Activated T-cell treated with anti-CD3 and anti-CD28 coated beads for 24 hours (primary cell): ENCODE measurements around the gene LYPD6.

Source experiments
- DNase-seq: peaks from one replicate; pipeline ENCODE4 v3.0.0-alpha.2; 2020; ENCODE audit warnings: low read depth

Gene LYPD6

GRCh38 chr2:149348291-149348690, 17.9 kb downstream of the LYPD6 start:
- no peak for DNase-seq

GRCh38 chr2:149353421-149353820, 23.0 kb downstream of the LYPD6 start:
- no peak for DNase-seq

GRCh38 chr2:149355716-149356422, 25.5 kb downstream of the LYPD6 start:
- DNase-seq = no peak

GRCh38 chr2:149357058-149357457, 26.7 kb downstream of the LYPD6 start:
- DNase-seq = no peak

GRCh38 chr2:149360106-149360505, 29.7 kb downstream of the LYPD6 start:
- DNase-seq = no peak

GRCh38 chr2:149363958-149364357, 33.6 kb downstream of the LYPD6 start:
- DNase-seq = no peak

GRCh38 chr2:149364839-149365238, 34.5 kb downstream of the LYPD6 start:
- no peak for DNase-seq

- no peak for DNase-seq
Observed at GRCh38 chr2:149365931-149366583, 35.7 kb downstream of the LYPD6 start.

GRCh38 chr2:149370061-149370775, 39.8 kb downstream of the LYPD6 start:
- DNase-seq = no peak

GRCh38 chr2:149371476-149371875, 41.1 kb downstream of the LYPD6 start:
- DNase-seq = no peak

- DNase-seq = no peak
Observed at GRCh38 chr2:149375801-149376361, 45.5 kb downstream of the LYPD6 start.

GRCh38 chr2:149380205-149380604, 49.8 kb downstream of the LYPD6 start:
- no peak for DNase-seq

- no peak for DNase-seq
Observed at GRCh38 chr2:149383340-149383739, 53.0 kb downstream of the LYPD6 start.

- no peak for DNase-seq
Observed at GRCh38 chr2:149385350-149385749, 55.0 kb downstream of the LYPD6 start.

GRCh38 chr2:149387411-149387810, 57.0 kb downstream of the LYPD6 start:
- DNase-seq = no peak

GRCh38 chr2:149388120-149388816, 57.9 kb downstream of the LYPD6 start:
- DNase-seq = no peak

- DNase-seq = no peak
Observed at GRCh38 chr2:149389506-149390167, 59.2 kb downstream of the LYPD6 start.

- no peak for DNase-seq
Observed at GRCh38 chr2:149393614-149394013, 63.2 kb downstream of the LYPD6 start.

GRCh38 chr2:149394864-149395263, 64.5 kb downstream of the LYPD6 start:
- DNase-seq = no peak

- DNase-seq = no peak
Observed at GRCh38 chr2:149399934-149400615, 69.7 kb downstream of the LYPD6 start.

- DNase-seq = no peak
Observed at GRCh38 chr2:149400997-149401396, 70.6 kb downstream of the LYPD6 start.
